ENCODE data around the gene NANOS3. TPM values are rescaled to one million over a fixed set of nuclear protein-coding genes. Genes with fewer than 3 reads are reported as not detected.

The NANOS3 gene
- total RNA-seq, 1 donor from 2014 or later: not detected

- H3K27me3 ChIP-seq: no peaks in the 10 kb centered on the region
- H3K4me1 ChIP-seq: no peaks in the 10 kb centered on the region
- TF ChIP-seq CTCF (IDR thresholded peaks at IDR 0.05): no peak
- H3K9me3 ChIP-seq: no peaks in the 10 kb centered on the region
- no peak overlapping the region for H3K4me3 ChIP-seq
- no peak overlapping the region for H3K27ac ChIP-seq
- intact Hi-C loops (cut with DNase I): no loop called here
- ATAC-seq (no peak), DNase-seq (no peak)
- no peaks in the 10 kb centered on the region for H3K36me3 ChIP-seq
Observed at GRCh38 chr19:13888281-13888680, 11.3 kb downstream of the NANOS3 start.

GRCh38 chr19:13890136-13890535 is 13.2 kb downstream of the NANOS3 start:
- Histone ChIP-seq H3K27ac (no peak overlapping the region), H3K9me3 (no peaks in the 10 kb centered on the region), H3K4me3 (no peak overlapping the region), H3K36me3 (no peaks in the 10 kb centered on the region), H3K27me3 (no peaks in the 10 kb centered on the region), H3K4me1 (no peaks in the 10 kb centered on the region)
- no peak for TF ChIP-seq CTCF (IDR thresholded peaks at IDR 0.05)
- DNase-seq (no peak), ATAC-seq (no peak)
- intact Hi-C loops (cut with DNase I): no loop called here

- no peaks in the 10 kb centered on the region for H3K36me3 ChIP-seq
Observed at GRCh38 chr19:13892870-13893269, 15.9 kb downstream of the NANOS3 start.

GRCh38 chr19:13894552-13894951 is 17.6 kb downstream of the NANOS3 start:
- DNase-seq (no peak), ATAC-seq (no peak)
- no peaks in the 10 kb centered on the region for H3K4me1 ChIP-seq
- no peaks in the 10 kb centered on the region for H3K9me3 ChIP-seq
- no peaks in the 10 kb centered on the region for H3K27me3 ChIP-seq
- intact Hi-C loops (cut with DNase I): no loop called here
- TF ChIP-seq CTCF (IDR thresholded peaks at IDR 0.05): no peak
- no peaks in the 10 kb centered on the region for H3K36me3 ChIP-seq
- no peak overlapping the region for H3K27ac ChIP-seq
- H3K4me3 ChIP-seq: no peak overlapping the region

More at GRCh38 chr19:13892870-13893269, 15.9 kb downstream of the NANOS3 start:
- H3K4me3 ChIP-seq: no peak overlapping the region
- H3K27ac ChIP-seq: no peak overlapping the region
- TF ChIP-seq CTCF (IDR thresholded peaks at IDR 0.05): no peak
- DNase-seq (no peak), ATAC-seq (no peak)
- H3K9me3 ChIP-seq: no peaks in the 10 kb centered on the region
- intact Hi-C loops (cut with DNase I): no loop called here
- no peaks in the 10 kb centered on the region for H3K27me3 ChIP-seq
- no peaks in the 10 kb centered on the region for H3K4me1 ChIP-seq

- ATAC-seq (no peak), DNase-seq (no peak)
- TF ChIP-seq CTCF (IDR thresholded peaks at IDR 0.05): no peak
- no peak overlapping the region for H3K4me3 ChIP-seq
- no peak overlapping the region for H3K27ac ChIP-seq
- H3K36me3 ChIP-seq: no peaks in the 10 kb centered on the region
- intact Hi-C loops (cut with DNase I): no loop called here
- no peaks in the 10 kb centered on the region for H3K27me3 ChIP-seq
- H3K9me3 ChIP-seq: no peaks in the 10 kb centered on the region
- H3K4me1 ChIP-seq: no peaks in the 10 kb centered on the region
Observed at GRCh38 chr19:13896227-13896626, 19.3 kb downstream of the NANOS3 start.

GRCh38 chr19:13899393-13899792 is 22.5 kb downstream of the NANOS3 start:
- Histone ChIP-seq H3K9me3 (no peaks in the 10 kb centered on the region), H3K27ac (no peak overlapping the region), H3K36me3 (no peaks in the 10 kb centered on the region), H3K4me3 (no peak overlapping the region), H3K27me3 (no peaks in the 10 kb centered on the region), H3K4me1 (no peaks in the 10 kb centered on the region)
- DNase-seq: no peak
- intact Hi-C loops (cut with DNase I): no loop called here
- no peak for TF ChIP-seq CTCF (IDR thresholded peaks at IDR 0.05)
- ATAC-seq: no peak

Data from upper lobe of right lung (tissue), 1 donor.